A673 (cell line): ENCODE results near the gene STX18.

ENCODE experiments used
- CTCF ChIP-seq: fragments of 300-800, 200-600 bp; sonication (generic); conservative IDR thresholded peaks from 2 replicates; pipeline ENCODE4 v1.5.1; 2017; ENCODE audit warnings: low read depth, mild to moderate bottlenecking, antibody characterized with exemption, low read length, moderate library complexity, mixed read lengths
- EZH2 ChIP-seq: fragments of 200-600 bp; sonication (generic); IDR thresholded peaks from 2 replicates; pipeline ENCODE4 v1.6.1; 2017; ENCODE audit warnings: borderline replicate concordance, low read depth, mild to moderate bottlenecking, mixed read lengths, antibody characterized with exemption, low read length; ENCODE audit not compliant: poor library complexity, severe bottlenecking

GRCh38 chr4:4486969-4487368, 54.9 kb downstream of the STX18 start:
- TF ChIP-seq CTCF (no peak), EZH2 (no peak)
